ENCODE results near the gene SGIP1. TPM values are rescaled to one million over a fixed set of nuclear protein-coding genes. Genes with fewer than 3 reads are reported as not detected.

The SGIP1 gene
- total and polyA plus RNA-seq, 2 of the 8 experiments (the other 6 are each of a cell fraction or from before 2014, with no cell fraction given) = 1.4 to 2.1 TPM

- H3K4ac ChIP-seq (replicated peaks; ENCODE audit: insufficient read length, low read depth, low read length) = no peak overlapping the region
- no peak overlapping the region for H2BK5ac ChIP-seq (ENCODE audit: low read depth, low read length)
- no peaks in the 10 kb centered on the region for H3K9me3 ChIP-seq (ENCODE audit: insufficient read depth in 2 of 2, low read depth in 1 of 2, low read length in 1 of 2)
- peaks cover 1 to 16% (median 7%) of the 10 kb centered on the region in 4 experiments for H3K27me3 ChIP-seq (replicated peaks in 1 of 4; ENCODE audit: control insufficient read depth in 3 of 4, extremely low read depth in 1 of 4, insufficient read depth in 3 of 4, low read length in 3 of 4)
- H3K4me1 ChIP-seq (replicated peaks in 1 of 4; ENCODE audit: control insufficient read depth in 3 of 4, insufficient read depth in 4 of 4, low read length in 3 of 4) = peaks cover 0 to 3% (median 0%) of the 10 kb centered on the region in 4 experiments; a peak in 2 of 7 replicates
- H3K36me3 ChIP-seq (ENCODE audit: control insufficient read depth in 2 of 4, insufficient read depth in 4 of 4, low read length in 3 of 4) = no peaks in the 10 kb centered on the region
- no peak overlapping the region for H3K56ac ChIP-seq (replicated peaks; ENCODE audit: insufficient read length, low read depth, low read length)
- ChIA-PET CTCF (ENCODE audit: partially characterized antibody) (interaction anchor here (1.6 kb wide), 1 partner anchor 31 kb away, joined by 4 read pairs; no protein-coding TSS in a partner anchor), POLR2A (ENCODE audit: partially characterized antibody) (no interaction called here)
- H2BK20ac ChIP-seq (ENCODE audit: low read length) = no peak overlapping the region
- H2BK120ac ChIP-seq (replicated peaks; ENCODE audit: low read depth, low read length) = no peak overlapping the region
- H3K27ac ChIP-seq (ENCODE audit: low read depth, low read length) = no peak overlapping the region
- no peak overlapping the region for H3K4me2 ChIP-seq (ENCODE audit: insufficient read depth in 1 of 2, low read depth in 2 of 2, low read length in 2 of 2)
- H2AFZ ChIP-seq (ENCODE audit: low read length) = no peak overlapping the region
- H3K23ac ChIP-seq (ENCODE audit: insufficient read length) = no peak overlapping the region
- no peaks in the 10 kb centered on the region for H3K79me2 ChIP-seq (ENCODE audit: control insufficient read depth in 1 of 2, insufficient read depth in 2 of 2, low read length in 2 of 2)
- no peak overlapping the region for H3K18ac ChIP-seq (ENCODE audit: extremely low read depth, low read length)
- H3K14ac ChIP-seq (ENCODE audit: insufficient read length) = no peak overlapping the region
- WGBS, 2 experiments (ENCODE audit: extremely low coverage in 1 of 2, insufficient coverage in 1 of 2, insufficient read length in 1 of 2, insufficient replicate concordance in 2 of 2, low coverage in 1 of 2, low lambda C conversion rate in 2 of 2, missing lambda C conversion rate in 1 of 2) = 83% methylated on average over 2 of the region's 2 CpGs; no CpG with 5 or more reads in 1 of the 2 experiments
- no peak overlapping the region for H2BK12ac ChIP-seq (ENCODE audit: low read depth, low read length)
- FAIRE-seq = no peak
- DNase-seq (ENCODE audit: low read depth in 1 of 2, low spot score in 2 of 2) = no peak
- no peak overlapping the region for H2BK15ac ChIP-seq (ENCODE audit: low read length)
- H3K9ac ChIP-seq (replicated peaks in 1 of 4; ENCODE audit: extremely low read depth in 1 of 4, low read depth in 3 of 4, low read length in 3 of 4) = no peak overlapping the region
- no peak overlapping the region for H4K8ac ChIP-seq (ENCODE audit: extremely low read depth, insufficient read depth, low read length)
- H3K79me1 ChIP-seq (ENCODE audit: low read depth, low read length) = no peaks in the 10 kb centered on the region
- no peak overlapping the region for H4K91ac ChIP-seq (replicated peaks; ENCODE audit: insufficient read length, low read length)
- H4K20me1 ChIP-seq (replicated peaks in 1 of 2; ENCODE audit: control insufficient read depth in 1 of 2, insufficient read depth in 2 of 2, low read length in 2 of 2) = no peaks in the 10 kb centered on the region
- no peak overlapping the region for H4K5ac ChIP-seq (ENCODE audit: insufficient read length, low read depth, low read length)
- H2AK5ac ChIP-seq (ENCODE audit: low read depth, low read length) = no peak overlapping the region
- H3K4me3 ChIP-seq (ENCODE audit: extremely low read depth in 1 of 4, insufficient read depth in 2 of 4, low read depth in 3 of 4, low read length in 4 of 4) = no peak overlapping the region
- peaks cover 7% of the 10 kb centered on the region for H3K23me2 ChIP-seq (ENCODE audit: low read depth, low read length)
- TF ChIP-seq TAF7 (optimal IDR thresholded peaks at IDR 0.05; ENCODE audit: borderline replicate concordance, low read depth, low read length) = no peak
- no peak for TF ChIP-seq BCL11A (IDR thresholded peaks at IDR 0.05; ENCODE audit: low read depth in 2 of 2, low read length in 2 of 2)
- TF ChIP-seq RAD21 (IDR thresholded peaks at IDR 0.05 in 1 of 2, conservative IDR thresholded peaks at IDR 0.05 in 1 of 2; ENCODE audit: low read depth in 2 of 2, low read length in 2 of 2) = no peak
- TF ChIP-seq TEAD4 (IDR thresholded peaks at IDR 0.05; ENCODE audit: low read depth, low read length) = no peak
- TF ChIP-seq ATF3 (IDR thresholded peaks at IDR 0.05; ENCODE audit: insufficient read depth, low read depth, low read length) = no peak
- TF ChIP-seq JUND (IDR thresholded peaks at IDR 0.05; ENCODE audit: low read length) = no peak
- no peak for TF ChIP-seq HDAC2 (IDR thresholded peaks at IDR 0.05; ENCODE audit: borderline replicate concordance in 1 of 2, low read depth in 2 of 2, low read length in 2 of 2)
- no peak for TF ChIP-seq ZNF274 (IDR thresholded peaks at IDR 0.05; ENCODE audit: borderline replicate concordance, extremely low read depth, low read length)
- TF ChIP-seq HDAC6 (IDR thresholded peaks at IDR 0.05; ENCODE audit: low read depth, low read length) = no peak
These were observed 1.1 kb downstream of the SGIP1 start for GRCh38 chr1:66535061-66535460.
